H1 (cell line): Measurements from ENCODE around the gene EYA2. TPM values are rescaled to one million over a fixed set of nuclear protein-coding genes. Genes with fewer than 3 reads are reported as not detected.

Experiments used
- CHD1 ChIP-seq: IDR thresholded peaks from 2 replicates; pipeline ENCODE4 v1.6.1; 2012; ENCODE audit warnings: low read depth, low read length, improper control_type of control experiment
- CREB1 ChIP-seq: IDR thresholded peaks from 2 replicates; pipeline ENCODE4 v1.6.1; 2012; ENCODE audit warnings: inconsistent platforms
- EGR1 ChIP-seq: IDR thresholded peaks from 2 replicates; pipeline ENCODE4 v1.6.1; 2011; ENCODE audit warnings: low read depth, low read length, borderline replicate concordance
- JUN ChIP-seq: IDR thresholded peaks from 2 replicates; pipeline ENCODE4 v1.6.1; 2011; ENCODE audit warnings: low read depth, mild to moderate bottlenecking, improper control_type of control experiment, low read length
- KDM1A ChIP-seq: fragments of 200-600, 300-600 bp; sonication (generic); IDR thresholded peaks from 2 replicates; pipeline ENCODE4 v1.7.1; 2016; ENCODE audit warnings: mild to moderate bottlenecking, low read length, borderline replicate concordance
- NRF1 ChIP-seq: IDR thresholded peaks from 2 replicates; pipeline ENCODE4 v1.6.1; 2011; ENCODE audit warnings: mild to moderate bottlenecking, low read depth, low read length, improper control_type of control experiment
- RBBP5 ChIP-seq: IDR thresholded peaks from 2 replicates; pipeline ENCODE4 v1.7.1; 2012; ENCODE audit warnings: low read depth, mild to moderate bottlenecking, inconsistent platforms, low read length, moderate library complexity, borderline replicate concordance
- RNF2 ChIP-seq: fragments of 200-900, 300-1000 bp; sonication (generic); IDR thresholded peaks from 2 replicates; pipeline ENCODE4 v1.7.1; 2016; ENCODE audit warnings: borderline replicate concordance, low read depth, mild to moderate bottlenecking, antibody characterized with exemption, low read length; ENCODE audit not compliant: poor library complexity, severe bottlenecking; ENCODE audit errors: missing control alignments
- SAP30 ChIP-seq: fragments of 300-600 bp; sonication (generic); IDR thresholded peaks from 2 replicates; pipeline ENCODE4 v1.7.1; 2012; ENCODE audit warnings: low read length, moderate library complexity, mild to moderate bottlenecking, inconsistent platforms; ENCODE audit not compliant: insufficient read depth, insufficient replicate concordance
- SIN3A ChIP-seq, 2 experiments: IDR thresholded peaks in 1 of 2; conservative IDR thresholded peaks in 1 of 2; 2 replicates each; pipeline ENCODE4 v1.6.1; 2011 to 2012; ENCODE audit warnings: low read length in 2 of 2, improper control_type of control experiment in 1 of 2, low read depth in 1 of 2, mild to moderate bottlenecking in 1 of 2
- TAF1 ChIP-seq: IDR thresholded peaks from 2 replicates; pipeline ENCODE4 v1.6.1; 2011; ENCODE audit warnings: mild to moderate bottlenecking, low read depth, low read length
- TEAD4 ChIP-seq: IDR thresholded peaks from 2 replicates; pipeline ENCODE4 v1.6.1; 2012; ENCODE audit warnings: low read depth, low read length, inconsistent platforms, mixed read lengths
- polyA plus RNA-seq, 7 experiments: library from polyadenylated mRNA; depleted of rRNA in 3 of 7; stranded (reverse) in 5 of 7; unstranded in 2 of 7; fragments of >200 nt in 5 of 7; fragments of 200-250 nt in 2 of 7; gene quantifications; 1 replicate in 5 of 7; 2 replicates in 1 of 7; 4 replicates in 1 of 7; pipeline versions ENCODE4 v1.2.1 to v1.2.3, GENCODE V29; 2011 to 2013; ENCODE audit warnings: missing spikeins in 2 of 7, mixed read lengths in 2 of 7
- total RNA-seq: library from RNA; stranded (reverse); fragmentation: NEBNext Ultra II Directional; extraction: Animal tissue kit (Norgen Biotek cat#: 25700); gene quantifications from 2 replicates; pipeline ENCODE4 v1.2.1, GENCODE V29; 2021
- TF ChIP-seq, protein P1 (sequence below): IDR thresholded peaks from 2 replicates; pipeline ENCODE4 v1.6.1; 2012; ENCODE audit warnings: inconsistent platforms

EYA2 gene
- total and polyA plus RNA-seq, 2 of the 8 experiments (the other 6 are each of a cell fraction or from before 2014, with no cell fraction given), result 1.6 to 1.7 TPM

DNA sequence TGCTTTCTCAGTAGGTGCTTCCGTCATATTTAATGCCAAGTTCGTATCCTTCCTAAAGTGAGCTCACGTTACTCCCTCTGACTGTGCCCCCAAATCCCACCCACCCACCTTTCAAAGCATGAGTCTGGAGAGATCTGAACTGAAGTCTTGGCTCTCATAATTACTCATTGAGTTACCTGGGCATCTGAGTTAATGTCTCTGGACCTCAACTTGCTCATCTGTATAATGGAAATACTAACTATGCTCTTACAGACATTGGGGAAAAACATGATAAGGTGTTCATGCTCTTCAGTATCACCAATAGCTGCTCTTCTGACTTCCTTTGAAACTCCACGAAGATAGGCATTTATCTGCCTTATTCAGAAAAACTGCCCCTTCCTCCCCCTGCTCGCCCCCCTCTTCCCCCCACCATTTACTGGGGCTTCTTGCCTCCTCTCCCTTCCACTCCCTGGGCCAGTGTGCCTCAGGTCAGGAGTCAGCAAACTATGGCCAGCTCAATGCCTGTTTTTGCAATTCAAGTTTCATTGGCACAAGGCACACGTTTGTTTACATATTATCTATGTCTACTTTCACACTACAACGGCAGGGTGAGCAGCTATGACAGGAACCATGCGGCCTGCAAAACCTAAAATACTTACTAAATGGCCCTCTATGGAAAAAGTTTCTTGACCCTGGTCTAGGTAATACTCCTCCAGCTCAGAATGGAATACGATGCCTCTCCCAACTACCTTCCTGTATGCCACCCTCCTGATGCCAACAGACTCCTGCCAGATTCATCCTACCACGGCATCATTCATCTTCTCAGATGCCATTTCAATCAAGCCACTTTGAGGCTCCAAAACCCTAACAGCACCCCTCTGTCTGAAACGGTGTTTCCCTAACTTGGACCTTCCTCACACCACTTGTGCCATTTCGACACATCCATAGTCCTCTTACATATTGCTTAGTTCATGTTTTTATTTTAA is 323.1 kb downstream of the EYA2 start (continued):
- TF ChIP-seq RNF2 (no peak), NRF1 (no peak), JUN (no peak), TAF1 (no peak), SIN3A (conservative IDR thresholded peaks at IDR 0.05 in 1 of 2, IDR thresholded peaks at IDR 0.05 in 1 of 2; ENCODE audit: low read depth in 1 of 2, low read length in 2 of 2) (no peak), EGR1 (no peak), CHD1 (no peak), TEAD4 (no peak), CREB1 (no peak), KDM1A (no peak), RBBP5 (no peak), SAP30 (no peak)
- TF ChIP-seq, protein P1, sequence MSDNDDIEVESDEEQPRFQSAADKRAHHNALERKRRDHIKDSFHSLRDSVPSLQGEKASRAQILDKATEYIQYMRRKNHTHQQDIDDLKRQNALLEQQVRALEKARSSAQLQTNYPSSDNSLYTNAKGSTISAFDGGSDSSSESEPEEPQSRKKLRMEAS, result no peak
